Right lobe of liver (tissue), 4 donors: ENCODE measurements around the gene AIG1.

Experiments used
- POLR2A ChIP-seq: fragments of 450-650 bp; IDR thresholded peaks from one replicate; pipeline ENCODE4 v1.6.1; 2017; ENCODE audit warnings: antibody characterized with exemption, mild to moderate bottlenecking
- TF ChIP-seq, protein P1 (sequence below), 4 donors: fragments of 200-600 bp in 3 of 4; fragments of 450-650 bp in 1 of 4; IDR thresholded peaks; one replicate each; pipeline versions ENCODE4 v1.5.1 to v1.8.0; 2016 to 2022; ENCODE audit warnings: antibody characterized with exemption in 4 of 4, mild to moderate bottlenecking in 2 of 4
- donor health status: DM: no; HTN: no; CAD: no.
- donor health status: DM: no; HTN: no; CAD: no.
- donor health status: DM: no; HTN: yes; CAD: no.

DNA sequence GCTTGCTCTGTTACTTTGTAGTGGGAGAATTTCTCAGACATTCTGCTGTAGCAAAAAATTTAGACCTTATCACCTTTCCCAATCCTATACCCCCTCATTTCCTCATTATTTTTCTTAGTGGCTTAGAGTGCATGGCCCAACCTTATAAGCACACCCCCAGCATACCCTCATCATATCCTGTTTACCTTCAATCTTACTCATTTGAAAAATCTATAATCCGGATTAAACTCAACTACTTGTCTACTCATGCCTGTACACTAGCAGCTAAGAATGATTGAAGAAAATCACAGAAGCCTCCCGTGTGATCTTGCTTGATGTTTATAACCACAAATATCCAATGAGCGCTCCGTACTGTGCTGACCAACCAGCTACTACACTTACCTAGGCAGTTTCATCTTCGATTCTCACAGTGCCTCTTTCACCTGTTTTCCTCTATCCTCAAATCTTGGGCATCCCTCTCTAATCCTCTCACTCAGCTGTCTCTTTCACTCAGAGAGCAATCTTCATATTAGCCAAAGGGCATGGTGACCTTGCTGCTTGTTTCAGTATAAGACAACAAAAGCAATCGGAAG is 36.6 kb downstream of the AIG1 start:
- TF ChIP-seq, protein P1, sequence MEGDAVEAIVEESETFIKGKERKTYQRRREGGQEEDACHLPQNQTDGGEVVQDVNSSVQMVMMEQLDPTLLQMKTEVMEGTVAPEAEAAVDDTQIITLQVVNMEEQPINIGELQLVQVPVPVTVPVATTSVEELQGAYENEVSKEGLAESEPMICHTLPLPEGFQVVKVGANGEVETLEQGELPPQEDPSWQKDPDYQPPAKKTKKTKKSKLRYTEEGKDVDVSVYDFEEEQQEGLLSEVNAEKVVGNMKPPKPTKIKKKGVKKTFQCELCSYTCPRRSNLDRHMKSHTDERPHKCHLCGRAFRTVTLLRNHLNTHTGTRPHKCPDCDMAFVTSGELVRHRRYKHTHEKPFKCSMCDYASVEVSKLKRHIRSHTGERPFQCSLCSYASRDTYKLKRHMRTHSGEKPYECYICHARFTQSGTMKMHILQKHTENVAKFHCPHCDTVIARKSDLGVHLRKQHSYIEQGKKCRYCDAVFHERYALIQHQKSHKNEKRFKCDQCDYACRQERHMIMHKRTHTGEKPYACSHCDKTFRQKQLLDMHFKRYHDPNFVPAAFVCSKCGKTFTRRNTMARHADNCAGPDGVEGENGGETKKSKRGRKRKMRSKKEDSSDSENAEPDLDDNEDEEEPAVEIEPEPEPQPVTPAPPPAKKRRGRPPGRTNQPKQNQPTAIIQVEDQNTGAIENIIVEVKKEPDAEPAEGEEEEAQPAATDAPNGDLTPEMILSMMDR (IDR thresholded peaks at IDR 0.05), result no peak
- TF ChIP-seq POLR2A, result no peak
